MM.1S (cell line): ENCODE data around the gene RNF187.

Source experiments
- DNase-seq: peaks from one replicate; pipeline ENCODE4 v3.0.0-alpha.2; 2015
- H2AFZ ChIP-seq: fragments of 300-600 bp; sonication (generic); 2 replicates; pipeline ENCODE4 v1.6.0; 2016; ENCODE audit warnings: antibody characterized with exemption, low read length
- H3F3A ChIP-seq: fragments of 300-600 bp; sonication (generic); 2 replicates; pipeline ENCODE4 v1.6.1; 2016; ENCODE audit warnings: mild to moderate bottlenecking, antibody characterized with exemption, low read length, moderate library complexity, mixed read lengths; ENCODE audit not compliant: insufficient read depth
- H3K27ac ChIP-seq: fragments of 300-600 bp; sonication (generic); 2 replicates; pipeline ENCODE4 v1.5.1; 2016; ENCODE audit warnings: mild to moderate bottlenecking, low read length
- H3K27me3 ChIP-seq: fragments of 300-600 bp; sonication (generic); replicated peaks from 2 replicates; pipeline ENCODE4 v1.6.0; 2016; ENCODE audit warnings: low read length; ENCODE audit not compliant: insufficient read depth
- H3K36me3 ChIP-seq: fragments of 300-600 bp; sonication (generic); replicated peaks from 2 replicates; pipeline ENCODE4 v1.6.1; 2016; ENCODE audit warnings: mild to moderate bottlenecking, low read length, mixed read lengths; ENCODE audit not compliant: insufficient read depth
- H3K4me1 ChIP-seq: fragments of 300-600 bp; sonication (generic); 2 replicates; pipeline ENCODE4 v1.6.1; 2016; ENCODE audit warnings: low read length, mixed read lengths
- H3K4me2 ChIP-seq: fragments of 300-600 bp; sonication (generic); 2 replicates; pipeline ENCODE4 v1.6.0; 2016; ENCODE audit warnings: low read depth, low read length
- H3K4me3 ChIP-seq: fragments of 300-600 bp; sonication (generic); 2 replicates; pipeline ENCODE4 v1.5.1; 2016; ENCODE audit warnings: low read length, mixed read lengths
- H3K79me2 ChIP-seq: fragments of 300-600 bp; sonication (generic); 2 replicates; pipeline ENCODE4 v1.6.1; 2016; ENCODE audit warnings: mixed run types, low read length, mixed read lengths
- H3K9ac ChIP-seq: fragments of 300-600 bp; sonication (generic); 2 replicates; pipeline ENCODE4 v1.6.1; 2016; ENCODE audit warnings: low read length, mixed read lengths
- H3K9me2 ChIP-seq: fragments of 300-600 bp; sonication (generic); replicated peaks from 2 replicates; pipeline ENCODE4 v1.6.1; 2016; ENCODE audit warnings: mild to moderate bottlenecking, low read length, mixed read lengths; ENCODE audit not compliant: insufficient read depth
- H3K9me3 ChIP-seq: fragments of 300-600 bp; sonication (generic); replicated peaks from 2 replicates; pipeline ENCODE4 v1.6.1; 2016; ENCODE audit warnings: mild to moderate bottlenecking, low read length, mixed read lengths; ENCODE audit not compliant: insufficient read depth
- H4K20me1 ChIP-seq: fragments of 300-600 bp; sonication (generic); 2 replicates; pipeline ENCODE4 v1.6.1; 2016; ENCODE audit warnings: mild to moderate bottlenecking, low read length, moderate library complexity, mixed read lengths; ENCODE audit not compliant: insufficient read depth
- CTCF ChIP-seq: fragments of 300-600 bp; sonication (generic); IDR thresholded peaks from 2 replicates; pipeline ENCODE4 v1.5.1; 2016; ENCODE audit warnings: antibody characterized with exemption, low read length, mixed read lengths
- EZH2 ChIP-seq: fragments of 300-600 bp; sonication (generic); optimal IDR thresholded peaks from 2 replicates; pipeline ENCODE3; 2017; ENCODE audit warnings: low read depth, mild to moderate bottlenecking, antibody characterized with exemption, low read length, mixed read lengths
- EZH2phosphoT487 ChIP-seq: fragments of 300-600 bp; sonication (generic); IDR thresholded peaks from 2 replicates; pipeline ENCODE4 v1.6.1; 2018; ENCODE audit warnings: antibody characterized with exemption, low read length

The RNF187 gene

GRCh38 chr1:228496084-228496483, 8.9 kb downstream of the RNF187 start:
- peaks cover 11% of the 10 kb centered on the region for H3K4me1 ChIP-seq
- DNase-seq = no peak
- H2AFZ ChIP-seq = no peak overlapping the region
- TF ChIP-seq EZH2phosphoT487 = no peak
- TF ChIP-seq EZH2 = no peak
- no peak for TF ChIP-seq CTCF
- H3K4me3 ChIP-seq = no peak overlapping the region
- H3F3A ChIP-seq = peaks cover 8% of the 10 kb centered on the region; the same call in 1 of the 2 replicates
- H3K79me2 ChIP-seq = no peaks in the 10 kb centered on the region
- H3K9me3 ChIP-seq = no peaks in the 10 kb centered on the region
- no peak overlapping the region for H3K9ac ChIP-seq
- H3K9me2 ChIP-seq = no peaks in the 10 kb centered on the region
- H4K20me1 ChIP-seq = no peaks in the 10 kb centered on the region
- H3K4me2 ChIP-seq = no peak overlapping the region
- H3K27me3 ChIP-seq = no peaks in the 10 kb centered on the region
- H3K27ac ChIP-seq = no peak overlapping the region
- H3K36me3 ChIP-seq = no peaks in the 10 kb centered on the region

DNA sequence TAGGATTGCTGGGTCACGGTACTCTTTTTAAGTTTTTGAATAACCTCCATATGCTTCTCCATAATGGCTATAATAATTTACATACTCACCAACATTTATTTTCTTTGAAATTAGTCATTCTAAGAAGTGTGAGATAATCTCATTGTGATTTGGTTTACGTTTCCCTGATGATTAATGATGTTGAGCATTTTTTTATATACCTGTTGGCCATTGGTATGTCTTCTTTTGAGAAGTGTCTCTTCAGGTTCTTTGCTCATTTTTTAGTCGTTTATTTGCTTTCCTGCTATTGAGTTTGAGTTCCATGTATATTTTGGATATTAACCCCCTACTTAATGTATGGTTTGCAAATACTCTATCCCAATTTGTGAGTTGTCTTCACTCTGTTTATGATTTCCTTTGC, 9.3 kb downstream of the RNF187 start:
- TF ChIP-seq EZH2phosphoT487 (no peak), CTCF (no peak), EZH2 (no peak)

DNA sequence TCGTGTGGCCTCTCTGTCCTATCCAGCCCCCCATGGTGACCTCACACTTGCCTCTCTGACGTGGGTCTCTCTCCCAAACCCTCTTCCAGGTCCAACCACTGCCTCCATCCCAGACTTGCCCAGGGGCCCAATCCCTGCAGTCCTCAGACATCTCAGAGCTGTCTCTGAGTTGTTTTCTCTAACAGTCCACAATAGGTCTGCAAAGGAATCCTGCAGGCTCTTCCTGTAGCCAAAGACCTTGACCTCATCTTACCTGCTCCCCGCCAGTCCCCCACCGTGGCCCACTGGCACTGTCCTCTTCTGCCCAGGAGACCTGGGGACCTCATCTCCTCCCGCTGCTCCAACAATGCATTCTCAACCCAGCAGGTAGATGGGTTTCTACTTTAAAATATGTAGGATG, 10.0 kb downstream of the RNF187 start:
- H3K9me3 ChIP-seq = no peaks in the 10 kb centered on the region
- no peak for DNase-seq
- H3K9ac ChIP-seq = no peak overlapping the region
- H4K20me1 ChIP-seq = no peaks in the 10 kb centered on the region
- peaks cover 8% of the 10 kb centered on the region; the same call in 1 of the 2 replicates for H3F3A ChIP-seq
- H3K4me2 ChIP-seq = no peak overlapping the region
- H3K27me3 ChIP-seq = no peaks in the 10 kb centered on the region
- no peak overlapping the region for H3K27ac ChIP-seq
- no peaks in the 10 kb centered on the region for H3K79me2 ChIP-seq
- no peaks in the 10 kb centered on the region for H3K36me3 ChIP-seq
- H3K4me3 ChIP-seq = no peak overlapping the region
- H3K9me2 ChIP-seq = no peaks in the 10 kb centered on the region
- no peak overlapping the region for H2AFZ ChIP-seq
- TF ChIP-seq EZH2 (no peak), EZH2phosphoT487 (no peak), CTCF (no peak)
- H3K4me1 ChIP-seq = peaks cover 15% of the 10 kb centered on the region

More for the DNA sequence above, 9.3 kb downstream of the RNF187 start:
- H2AFZ ChIP-seq = no peak overlapping the region
- H3F3A ChIP-seq = peaks cover 8% of the 10 kb centered on the region; the same call in 1 of the 2 replicates
- H3K9me2 ChIP-seq = no peaks in the 10 kb centered on the region
- no peaks in the 10 kb centered on the region for H3K27me3 ChIP-seq
- H3K27ac ChIP-seq = no peak overlapping the region
- no peak overlapping the region for H3K4me3 ChIP-seq
- H3K36me3 ChIP-seq = no peaks in the 10 kb centered on the region
- H3K79me2 ChIP-seq = no peaks in the 10 kb centered on the region
- DNase-seq = no peak
- no peak overlapping the region for H3K9ac ChIP-seq
- peaks cover 15% of the 10 kb centered on the region for H3K4me1 ChIP-seq
- H3K4me2 ChIP-seq = no peak overlapping the region
- no peaks in the 10 kb centered on the region for H3K9me3 ChIP-seq
- no peaks in the 10 kb centered on the region for H4K20me1 ChIP-seq
